Stimulated activated naive B cell treated with anti-CD40 and anti-IgM and Interleukin-4, amounts not matched to agents 10 μg/mL and 1 μg/mL and 100 μg/mL, for 72 hours (primary cell): ENCODE results near the gene NALCN.

Experiments
- ATAC-seq, 2 donors: fragments of 150-1000 bp; cut with Tn5 transposase; replicated peaks; 2 replicates each; pipeline ENCODE4 v1.10.0; 2021; ENCODE audit warnings: moderate library complexity in 1 of 2
- DNase-seq: peaks from one replicate; pipeline ENCODE4 v3.0.0; 2021
- H3K27ac Mint-ChIP-seq: one replicate; pipeline ENCODE4 v1.8.0; 2022; ENCODE audit warnings: mild to moderate bottlenecking, mixed read lengths
- H3K27me3 Mint-ChIP-seq, 2 donors: one replicate each; pipeline ENCODE4 v1.8.0; 2022; ENCODE audit warnings: mixed read lengths in 2 of 2
- H3K36me3 Mint-ChIP-seq, 2 donors: one replicate each; pipeline ENCODE4 v1.8.0; 2022; ENCODE audit warnings: mixed read lengths in 2 of 2, mild to moderate bottlenecking in 1 of 2
- H3K4me1 Mint-ChIP-seq, 2 donors: one replicate each; pipeline ENCODE4 v1.8.0; 2022; ENCODE audit warnings: mixed read lengths in 2 of 2, mild to moderate bottlenecking in 1 of 2
- H3K4me3 Mint-ChIP-seq, 2 donors: one replicate each; pipeline ENCODE4 v1.8.0; 2022; ENCODE audit warnings: mild to moderate bottlenecking in 2 of 2, mixed read lengths in 2 of 2, moderate library complexity in 1 of 2
- H3K9me3 Mint-ChIP-seq, 2 donors: one replicate each; pipeline ENCODE4 v1.8.0; 2022; ENCODE audit warnings: mixed read lengths in 2 of 2, mild to moderate bottlenecking in 1 of 2

NALCN gene

DNA sequence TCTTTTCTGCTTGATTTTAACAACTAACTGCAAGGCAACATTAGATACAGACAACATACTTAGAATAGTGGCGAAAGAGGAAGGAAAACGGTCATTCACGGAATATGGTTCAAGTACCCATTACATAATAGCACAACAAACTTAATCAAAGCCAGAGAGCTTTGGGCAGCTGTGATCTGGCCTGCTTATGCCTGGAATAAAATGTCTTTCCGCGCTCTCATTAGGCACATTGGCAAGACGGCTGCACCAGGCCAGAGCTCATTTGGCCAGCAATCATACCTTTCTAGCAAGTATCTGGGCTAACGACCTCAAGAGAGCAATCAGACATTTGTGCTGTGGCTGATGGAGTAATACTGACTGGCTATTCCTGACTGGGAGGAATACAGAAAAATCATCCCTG, 112.8 kb downstream of the NALCN start:
- Mint-ChIP-seq H3K4me3 (no peak overlapping the region), H3K27me3 (no peaks in the 10 kb centered on the region), H3K27ac (no peak overlapping the region), H3K36me3 (no peaks in the 10 kb centered on the region), H3K9me3 (no peaks in the 10 kb centered on the region), H3K4me1 (no peaks in the 10 kb centered on the region)
- DNase-seq = no peak
- ATAC-seq = no peak

GRCh38 chr13:101301053-101301452, 115.3 kb downstream of the NALCN start:
- Mint-ChIP-seq H3K9me3 (peaks cover under 1 to 7% of the 10 kb centered on the region in 2 donors), H3K27me3 (no peaks in the 10 kb centered on the region), H3K27ac (no peak overlapping the region), H3K36me3 (no peaks in the 10 kb centered on the region), H3K4me1 (no peaks in the 10 kb centered on the region), H3K4me3 (no peak overlapping the region)
- no peak for DNase-seq
- ATAC-seq = no peak

GRCh38 chr13:101300531-101300930, 115.8 kb downstream of the NALCN start:
- no peaks in the 10 kb centered on the region for H3K36me3 Mint-ChIP-seq
- no peak overlapping the region for H3K4me3 Mint-ChIP-seq
- H3K27me3 Mint-ChIP-seq = no peaks in the 10 kb centered on the region
- DNase-seq = no peak
- H3K9me3 Mint-ChIP-seq = peaks cover 4 to 10% of the 10 kb centered on the region in 2 donors
- ATAC-seq = no peak
- no peak overlapping the region for H3K27ac Mint-ChIP-seq
- H3K4me1 Mint-ChIP-seq = no peaks in the 10 kb centered on the region

GRCh38 chr13:101298517-101298916, 117.8 kb downstream of the NALCN start:
- H3K27me3 Mint-ChIP-seq = no peaks in the 10 kb centered on the region
- DNase-seq (no peak), ATAC-seq (no peak)
- H3K4me1 Mint-ChIP-seq = no peaks in the 10 kb centered on the region
- H3K27ac Mint-ChIP-seq = no peak overlapping the region
- no peaks in the 10 kb centered on the region for H3K36me3 Mint-ChIP-seq
- peaks cover 4 to 13% of the 10 kb centered on the region in 2 donors for H3K9me3 Mint-ChIP-seq
- H3K4me3 Mint-ChIP-seq = no peak overlapping the region

GRCh38 chr13:101297794-101298193, 118.5 kb downstream of the NALCN start:
- Mint-ChIP-seq H3K9me3 (peaks cover 4 to 13% of the 10 kb centered on the region in 2 donors), H3K4me1 (no peaks in the 10 kb centered on the region), H3K36me3 (no peaks in the 10 kb centered on the region), H3K27ac (no peak overlapping the region), H3K4me3 (no peak overlapping the region), H3K27me3 (no peaks in the 10 kb centered on the region)
- DNase-seq (no peak), ATAC-seq (no peak)

- H3K36me3 Mint-ChIP-seq = no peaks in the 10 kb centered on the region
- ATAC-seq (no peak), DNase-seq (no peak)
- H3K27ac Mint-ChIP-seq = no peak overlapping the region
- H3K27me3 Mint-ChIP-seq = no peaks in the 10 kb centered on the region
- no peaks in the 10 kb centered on the region for H3K4me1 Mint-ChIP-seq
- H3K4me3 Mint-ChIP-seq = no peak overlapping the region
- peaks cover 4 to 14% of the 10 kb centered on the region in 2 donors for H3K9me3 Mint-ChIP-seq
Measured at GRCh38 chr13:101292711-101293110, 123.6 kb downstream of the NALCN start.

GRCh38 chr13:101291646-101292515, 124.4 kb downstream of the NALCN start:
- ATAC-seq (no peak), DNase-seq (no peak)
- no peak overlapping the region for H3K4me3 Mint-ChIP-seq
- no peaks in the 10 kb centered on the region for H3K27me3 Mint-ChIP-seq
- H3K27ac Mint-ChIP-seq = no peak overlapping the region
- peaks cover 4 to 9% of the 10 kb centered on the region in 2 donors for H3K9me3 Mint-ChIP-seq
- H3K4me1 Mint-ChIP-seq = no peaks in the 10 kb centered on the region
- no peaks in the 10 kb centered on the region for H3K36me3 Mint-ChIP-seq

GRCh38 chr13:101291206-101291605, 125.1 kb downstream of the NALCN start:
- peaks cover 4 to 10% of the 10 kb centered on the region in 2 donors for H3K9me3 Mint-ChIP-seq
- no peak for DNase-seq
- no peak overlapping the region for H3K4me3 Mint-ChIP-seq
- H3K4me1 Mint-ChIP-seq = no peaks in the 10 kb centered on the region
- no peaks in the 10 kb centered on the region for H3K36me3 Mint-ChIP-seq
- no peaks in the 10 kb centered on the region for H3K27me3 Mint-ChIP-seq
- ATAC-seq = no peak
- no peak overlapping the region for H3K27ac Mint-ChIP-seq

- no peak overlapping the region for H3K27ac Mint-ChIP-seq
- no peak overlapping the region for H3K4me3 Mint-ChIP-seq
- peaks cover 0 to 6% of the 10 kb centered on the region in 2 donors for H3K9me3 Mint-ChIP-seq
- DNase-seq = no peak
- H3K27me3 Mint-ChIP-seq = no peaks in the 10 kb centered on the region
- H3K4me1 Mint-ChIP-seq = no peaks in the 10 kb centered on the region
- no peak for ATAC-seq
- H3K36me3 Mint-ChIP-seq = no peaks in the 10 kb centered on the region
Measured at GRCh38 chr13:101289764-101290163, 126.5 kb downstream of the NALCN start.

DNA sequence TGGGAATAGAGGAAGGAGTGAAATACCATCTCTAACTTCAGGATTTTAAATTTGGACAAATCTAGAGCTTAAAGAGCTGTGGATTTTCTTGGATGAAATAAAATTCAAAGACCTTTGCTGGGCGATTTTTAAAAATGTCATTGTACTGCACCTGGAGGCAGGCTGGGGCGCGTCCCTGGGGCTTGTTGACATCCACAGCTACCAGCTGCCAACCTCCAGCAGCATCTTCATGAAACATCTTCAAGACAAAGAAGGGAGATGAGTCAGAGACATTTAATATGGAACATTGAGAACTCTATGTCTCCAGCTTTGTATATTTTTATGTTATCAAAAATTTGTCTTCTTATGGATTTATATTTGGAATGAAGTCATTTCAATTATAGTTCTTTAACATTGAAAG, 132.5 kb downstream of the NALCN start:
- Mint-ChIP-seq H3K27me3 (no peaks in the 10 kb centered on the region), H3K9me3 (peaks cover 0 to 5% of the 10 kb centered on the region in 2 donors), H3K36me3 (no peaks in the 10 kb centered on the region), H3K4me3 (no peak overlapping the region), H3K4me1 (no peaks in the 10 kb centered on the region), H3K27ac (no peak overlapping the region)
- ATAC-seq (no peak), DNase-seq (no peak)

- Mint-ChIP-seq H3K9me3 (no peaks in the 10 kb centered on the region), H3K4me3 (no peak overlapping the region), H3K4me1 (no peaks in the 10 kb centered on the region), H3K27ac (no peak overlapping the region), H3K27me3 (no peaks in the 10 kb centered on the region), H3K36me3 (no peaks in the 10 kb centered on the region)
- DNase-seq (no peak), ATAC-seq (no peak)
Measured at GRCh38 chr13:101272886-101273285, 143.4 kb downstream of the NALCN start.

GRCh38 chr13:101271681-101272245, 144.5 kb downstream of the NALCN start:
- ATAC-seq (no peak), DNase-seq (no peak)
- Mint-ChIP-seq H3K36me3 (no peaks in the 10 kb centered on the region), H3K27ac (no peak overlapping the region), H3K9me3 (no peaks in the 10 kb centered on the region), H3K27me3 (no peaks in the 10 kb centered on the region), H3K4me1 (no peaks in the 10 kb centered on the region), H3K4me3 (no peak overlapping the region)

DNA sequence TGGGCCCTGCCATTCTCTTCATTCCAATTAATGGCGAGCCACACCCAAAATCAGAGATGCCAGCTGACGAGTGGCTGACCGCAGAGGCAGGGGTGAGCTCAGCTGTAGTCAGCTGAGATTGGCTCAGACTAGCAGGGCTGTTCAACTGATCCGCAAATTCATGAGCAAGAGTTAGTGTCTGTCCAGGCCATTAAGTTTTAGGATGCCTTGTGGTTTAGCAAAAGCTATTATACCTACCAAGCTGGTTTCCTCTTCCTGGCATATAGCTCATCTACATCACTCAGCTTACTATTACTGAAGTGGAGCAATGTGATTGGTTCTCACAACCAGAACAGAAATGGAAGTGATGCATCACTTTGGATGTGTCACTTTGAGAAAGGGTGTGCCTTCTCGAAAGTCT, 148.7 kb downstream of the NALCN start:
- no peak overlapping the region for H3K27ac Mint-ChIP-seq
- H3K36me3 Mint-ChIP-seq = no peaks in the 10 kb centered on the region
- H3K27me3 Mint-ChIP-seq = no peaks in the 10 kb centered on the region
- no peak for ATAC-seq
- H3K9me3 Mint-ChIP-seq = no peaks in the 10 kb centered on the region
- no peak for DNase-seq
- no peaks in the 10 kb centered on the region for H3K4me1 Mint-ChIP-seq
- no peak overlapping the region for H3K4me3 Mint-ChIP-seq

GRCh38 chr13:101265934-101266333, 150.4 kb downstream of the NALCN start:
- no peak for ATAC-seq
- Mint-ChIP-seq H3K4me3 (no peak overlapping the region), H3K36me3 (no peaks in the 10 kb centered on the region), H3K27ac (no peak overlapping the region), H3K4me1 (no peaks in the 10 kb centered on the region), H3K9me3 (no peaks in the 10 kb centered on the region), H3K27me3 (no peaks in the 10 kb centered on the region)
- no peak for DNase-seq

- no peak for DNase-seq
- H3K4me1 Mint-ChIP-seq = no peaks in the 10 kb centered on the region
- no peaks in the 10 kb centered on the region for H3K36me3 Mint-ChIP-seq
- no peak overlapping the region for H3K27ac Mint-ChIP-seq
- H3K4me3 Mint-ChIP-seq = no peak overlapping the region
- no peaks in the 10 kb centered on the region for H3K27me3 Mint-ChIP-seq
- no peak for ATAC-seq
- no peaks in the 10 kb centered on the region for H3K9me3 Mint-ChIP-seq
Measured at GRCh38 chr13:101264931-101265330, 151.4 kb downstream of the NALCN start.
